GM21423 (cell line): ENCODE results near the gene ATP10A.

ENCODE experiments used
- ATAC-seq: cut with Tn5 transposase; IDR thresholded peaks from one replicate; pipeline ENCODE4 v1.9.1; 2021; ENCODE audit warnings: mild to moderate bottlenecking, moderate library complexity; ENCODE audit not compliant: unreplicated experiment

The ATP10A gene

DNA sequence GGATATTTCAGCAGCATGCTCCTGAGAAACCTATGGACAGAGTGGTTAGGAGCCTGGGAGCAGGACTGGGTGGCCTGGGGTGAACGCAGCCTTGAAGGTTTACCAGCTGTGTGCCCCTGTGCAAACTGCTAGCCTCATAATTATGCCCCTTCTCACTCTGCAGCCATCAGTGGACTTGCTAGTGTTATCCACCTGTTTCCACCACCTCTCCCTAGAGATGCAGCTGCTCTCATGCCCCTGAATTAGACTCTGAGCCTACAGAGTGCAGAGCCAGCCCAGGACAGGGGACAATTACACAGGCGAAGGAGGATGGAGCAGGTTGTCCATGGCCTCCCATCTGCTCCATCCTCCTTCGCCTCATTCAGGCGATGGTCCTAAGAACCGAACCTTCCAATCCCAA is 175.9 kb downstream of the ATP10A start:
- ATAC-seq = no peak

GRCh38 chr15:25686780-25687179 is 176.3 kb downstream of the ATP10A start:
- ATAC-seq = no peak

GRCh38 chr15:25684521-25685431 is 178.4 kb downstream of the ATP10A start:
- ATAC-seq = no peak

- no peak for ATAC-seq
These were observed 179.2 kb downstream of the ATP10A start for GRCh38 chr15:25683911-25684310.

GRCh38 chr15:25683415-25683814 is 179.7 kb downstream of the ATP10A start:
- no peak for ATAC-seq

- ATAC-seq = no peak
These were observed 180.8 kb downstream of the ATP10A start for GRCh38 chr15:25682340-25682739.

- no peak for ATAC-seq
These were observed 182.5 kb downstream of the ATP10A start for GRCh38 chr15:25680686-25681025.

- ATAC-seq = no peak
These were observed 183.0 kb downstream of the ATP10A start for GRCh38 chr15:25679964-25680685.

GRCh38 chr15:25679492-25679891 is 183.6 kb downstream of the ATP10A start:
- ATAC-seq = no peak

- ATAC-seq = no peak
These were observed 184.6 kb downstream of the ATP10A start for GRCh38 chr15:25678500-25678855.

- no peak for ATAC-seq
These were observed 185.2 kb downstream of the ATP10A start for GRCh38 chr15:25677719-25678499.

GRCh38 chr15:25676070-25676469 is 187.1 kb downstream of the ATP10A start:
- ATAC-seq = no peak

DNA sequence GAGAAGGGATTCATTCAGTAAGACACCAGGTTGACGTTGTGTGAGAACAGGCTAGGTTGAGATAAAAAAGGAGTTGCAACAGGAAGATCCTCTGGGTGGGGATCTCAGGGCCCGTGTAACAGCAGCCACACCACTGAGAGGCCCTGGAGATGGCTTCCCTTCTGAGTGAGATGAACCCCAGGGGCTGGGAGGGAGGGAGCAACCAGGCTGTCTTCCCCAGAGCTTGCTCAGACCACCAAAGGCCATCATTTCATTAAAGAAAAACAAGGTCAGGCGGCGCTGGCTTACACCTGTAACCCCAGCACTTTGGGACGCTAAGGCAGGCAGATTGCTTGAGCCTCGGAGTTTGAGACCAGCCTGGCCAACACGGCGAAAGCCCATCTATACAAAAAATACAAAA is 187.7 kb downstream of the ATP10A start:
- no peak for ATAC-seq

DNA sequence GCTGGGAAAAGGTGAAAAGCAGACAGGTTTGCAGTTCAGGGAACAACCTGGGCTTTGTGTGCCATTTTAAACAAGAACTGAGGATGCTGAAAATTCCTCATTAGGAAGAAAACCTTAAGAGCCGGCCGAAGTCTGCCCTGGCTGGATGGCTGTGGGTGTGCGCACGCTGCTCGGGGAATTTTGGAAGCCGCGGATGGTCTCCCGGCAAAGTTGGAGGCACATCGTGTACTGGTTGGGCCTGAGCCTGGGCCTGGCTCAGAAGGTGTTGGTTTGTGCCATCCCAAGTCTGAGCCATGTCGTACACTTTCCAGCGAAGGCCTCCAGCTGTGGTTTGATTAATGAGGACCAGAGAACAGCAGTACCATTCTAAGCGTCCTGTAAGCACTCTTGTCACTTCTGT is 188.2 kb downstream of the ATP10A start:
- ATAC-seq = no peak

DNA sequence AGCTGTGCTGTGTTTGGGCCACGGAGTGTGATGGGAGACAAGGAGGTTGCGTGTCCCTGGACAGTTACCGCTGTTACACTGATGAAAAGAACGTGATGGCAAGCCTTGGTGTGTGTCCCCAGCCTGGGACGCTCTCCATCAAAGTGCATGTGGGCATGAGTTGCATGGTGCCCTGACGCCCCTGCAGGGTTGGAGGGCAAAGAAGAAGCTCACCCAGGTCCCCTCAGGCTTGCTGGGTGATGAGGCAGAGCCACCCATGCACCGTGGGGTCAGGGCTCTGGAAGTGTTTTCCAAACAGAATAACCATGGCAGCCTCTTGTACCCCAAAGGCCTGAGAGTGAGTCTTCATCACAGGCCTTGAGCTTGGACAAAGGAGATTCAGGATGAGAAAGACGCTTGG is 189.2 kb downstream of the ATP10A start:
- ATAC-seq = no peak

DNA sequence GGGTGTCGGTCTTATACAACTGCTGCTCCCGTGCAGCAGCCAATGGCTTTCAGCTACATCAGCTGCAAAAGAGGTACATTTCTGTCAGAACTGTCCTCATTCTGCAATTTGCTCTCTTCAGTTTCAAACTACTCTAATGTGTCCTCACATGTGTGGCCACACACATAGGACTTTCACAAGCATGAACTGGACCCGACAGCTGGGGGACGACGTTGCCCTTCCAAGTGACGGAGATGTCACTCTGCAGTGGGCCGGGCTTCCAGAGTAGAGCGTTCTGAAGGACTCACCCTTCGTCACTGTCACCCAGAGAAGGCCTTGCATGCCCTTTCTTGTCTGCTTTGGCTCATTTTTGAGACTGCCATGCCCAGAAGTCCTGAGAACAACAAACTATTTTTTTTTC is 189.8 kb downstream of the ATP10A start:
- ATAC-seq = no peak

DNA sequence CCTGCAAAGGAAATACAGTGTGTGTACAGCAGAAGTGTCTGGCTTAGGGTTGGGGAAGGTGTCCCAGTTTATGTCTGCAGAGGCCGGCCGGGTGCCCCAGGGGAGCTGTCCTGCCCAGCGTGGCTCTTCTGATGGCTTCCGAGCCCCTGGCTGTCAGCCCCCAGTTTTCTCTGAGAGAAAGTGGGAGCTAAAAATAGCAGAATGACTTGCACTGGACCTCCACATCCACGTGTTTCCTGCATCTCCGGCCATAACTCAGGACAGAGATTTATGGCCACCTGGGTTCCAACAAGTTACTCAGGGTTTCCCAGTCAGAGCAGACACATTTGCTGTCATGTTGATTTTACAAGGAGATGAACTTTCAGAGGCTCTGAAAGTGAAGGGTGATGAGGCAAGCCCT is 192.0 kb downstream of the ATP10A start:
- ATAC-seq = no peak

GRCh38 chr15:25670621-25671020 is 192.5 kb downstream of the ATP10A start:
- no peak for ATAC-seq

- no peak for ATAC-seq
These were observed 193.0 kb downstream of the ATP10A start for GRCh38 chr15:25670025-25670554.

DNA sequence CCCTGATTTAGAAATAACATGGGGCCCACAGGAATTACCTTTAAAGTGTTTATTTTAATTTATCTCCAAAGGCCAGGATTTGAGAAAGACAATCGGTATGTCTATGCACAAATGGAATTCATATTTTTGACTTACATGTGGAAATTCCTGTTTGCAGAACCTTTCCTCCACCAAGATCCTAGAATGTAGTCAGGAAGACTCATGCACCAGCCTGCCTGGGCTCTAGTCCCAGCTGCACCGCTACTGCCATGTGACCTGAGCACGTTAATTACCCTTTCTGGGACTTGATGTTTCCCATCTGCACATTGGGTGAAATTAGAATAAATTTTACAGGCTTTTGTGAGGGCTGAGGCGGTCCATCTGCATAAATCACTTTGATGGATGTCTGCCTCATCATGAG is 194.2 kb downstream of the ATP10A start:
- ATAC-seq = no peak

DNA sequence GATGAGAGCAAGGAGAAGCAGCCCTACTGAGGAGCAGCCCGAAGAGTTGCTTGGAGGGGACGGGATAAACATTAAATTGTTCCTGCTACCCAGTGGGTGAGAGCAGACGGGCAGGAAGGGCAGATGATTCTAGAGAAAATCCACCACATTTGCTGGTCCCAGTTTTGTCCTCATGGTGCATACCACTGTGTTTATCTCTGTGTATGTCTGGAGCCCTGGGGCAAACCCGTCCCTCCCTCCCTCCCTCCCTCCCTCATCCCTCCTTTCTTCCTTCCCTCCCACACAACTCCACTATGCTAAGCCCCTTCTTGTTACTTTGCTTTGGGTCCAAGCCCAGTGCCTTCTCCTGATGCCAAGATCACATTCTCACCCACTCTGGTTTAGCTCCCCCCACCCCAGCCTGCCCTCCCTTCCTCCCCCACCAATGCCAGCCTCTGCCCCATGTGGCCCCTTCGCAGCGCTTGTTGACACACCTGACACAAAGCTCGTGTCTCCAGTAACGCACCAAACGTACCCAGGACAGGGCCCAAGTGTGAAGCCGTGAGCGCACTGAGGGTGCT is 194.8 kb downstream of the ATP10A start:
- ATAC-seq = no peak
